ENCODE measurements around the gene TEC. TPM values are rescaled to one million over a fixed set of nuclear protein-coding genes. Genes with fewer than 3 reads are reported as not detected.

TEC gene
- total and polyA plus RNA-seq, 2 of the 8 experiments (the other 6 are each of a cell fraction or from before 2014, with no cell fraction given) = 0.73 to 1.8 TPM

DNA sequence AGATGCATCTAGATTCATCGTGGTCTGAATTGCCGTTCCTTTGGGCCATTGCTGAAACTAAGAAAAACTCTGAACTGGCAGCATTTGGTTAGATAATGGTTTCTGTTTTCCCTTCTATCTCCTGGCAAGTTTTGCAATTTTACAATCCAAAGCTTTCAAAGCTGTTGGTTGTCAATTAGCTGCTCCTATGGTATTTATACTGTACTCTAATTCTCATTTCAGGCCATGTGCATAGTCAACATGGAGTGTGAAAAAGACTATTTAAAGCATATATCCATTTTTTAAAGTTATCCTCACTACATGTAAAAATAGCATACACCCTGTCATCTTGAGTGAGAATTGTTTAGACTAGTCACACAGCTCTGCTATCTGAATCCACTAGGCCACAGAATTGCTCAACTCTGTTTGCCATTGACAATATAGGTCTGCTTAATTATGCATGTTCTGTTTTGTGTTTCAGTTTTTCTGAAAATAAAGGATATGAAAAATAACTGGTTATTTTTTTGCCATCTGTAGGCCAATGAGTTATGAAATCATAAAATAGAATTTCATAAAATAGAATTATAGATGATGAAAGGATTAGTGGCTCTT lies 27.7 kb upstream of the TEC start (continued):
- TF ChIP-seq SIRT6 (IDR thresholded peaks at IDR 0.05; ENCODE audit: low read length) = no peak

Data from H1 (cell line).